Measurements from ENCODE around the gene CRTC1. TPM values are rescaled to one million over a fixed set of nuclear protein-coding genes. Genes with fewer than 3 reads are reported as not detected.

Gene CRTC1
- total RNA-seq, 1 experiment from 2014 or later, result 19.0 TPM

DNA sequence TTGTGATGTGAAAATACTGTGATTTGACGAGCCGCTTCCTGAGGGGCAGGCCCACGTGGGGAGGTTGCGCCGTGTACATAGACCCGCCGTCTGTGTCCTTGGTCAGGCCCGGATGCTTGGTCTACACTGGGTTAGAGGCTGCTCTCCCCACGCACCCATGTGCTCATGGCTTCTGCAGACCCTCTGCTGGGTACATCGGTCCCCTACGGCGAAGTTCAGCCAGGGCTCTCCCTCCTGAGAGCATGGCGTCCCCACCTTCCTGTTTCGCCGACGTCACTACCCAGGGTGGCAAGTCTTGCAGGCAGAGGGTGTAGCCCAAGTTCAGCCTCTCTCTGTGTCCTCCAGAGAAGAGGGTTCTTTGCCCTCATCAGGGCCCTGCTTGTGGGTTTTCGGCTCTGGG, 96.6 kb downstream of the CRTC1 start:
- peaks cover 98% of the 10 kb centered on the region for H3K27me3 Mint-ChIP-seq (ENCODE audit: low read depth)

More for the DNA sequence above, 96.6 kb downstream of the CRTC1 start:
- H2BK20ac ChIP-seq (ENCODE audit: low read depth, low read length, poor library complexity, severe bottlenecking), result no peak overlapping the region
- H3K23ac ChIP-seq (ENCODE audit: insufficient read length, low read depth, low read length), result no peak overlapping the region
- H3K56ac ChIP-seq (ENCODE audit: insufficient read length, low read depth, low read length), result no peak overlapping the region
- H3K23me2 ChIP-seq (ENCODE audit: insufficient read length, low read depth, low read length, poor library complexity, severe bottlenecking), result no peaks in the 10 kb centered on the region
- no peak overlapping the region for H3K4me2 ChIP-seq (ENCODE audit: insufficient read depth, insufficient read length, low read length)
- no peaks in the 10 kb centered on the region for H3K9me3 ChIP-seq (ENCODE audit: control insufficient read depth, low read depth, low read length)
- no peak overlapping the region for H2BK12ac ChIP-seq (ENCODE audit: insufficient read length, low read depth, low read length)
- H3K4ac ChIP-seq (ENCODE audit: low read depth, low read length), result no peak overlapping the region
- no peaks in the 10 kb centered on the region for H3K79me1 ChIP-seq (ENCODE audit: insufficient read depth, low read depth, low read length, poor library complexity, severe bottlenecking)
- TF ChIP-seq, protein P1, sequence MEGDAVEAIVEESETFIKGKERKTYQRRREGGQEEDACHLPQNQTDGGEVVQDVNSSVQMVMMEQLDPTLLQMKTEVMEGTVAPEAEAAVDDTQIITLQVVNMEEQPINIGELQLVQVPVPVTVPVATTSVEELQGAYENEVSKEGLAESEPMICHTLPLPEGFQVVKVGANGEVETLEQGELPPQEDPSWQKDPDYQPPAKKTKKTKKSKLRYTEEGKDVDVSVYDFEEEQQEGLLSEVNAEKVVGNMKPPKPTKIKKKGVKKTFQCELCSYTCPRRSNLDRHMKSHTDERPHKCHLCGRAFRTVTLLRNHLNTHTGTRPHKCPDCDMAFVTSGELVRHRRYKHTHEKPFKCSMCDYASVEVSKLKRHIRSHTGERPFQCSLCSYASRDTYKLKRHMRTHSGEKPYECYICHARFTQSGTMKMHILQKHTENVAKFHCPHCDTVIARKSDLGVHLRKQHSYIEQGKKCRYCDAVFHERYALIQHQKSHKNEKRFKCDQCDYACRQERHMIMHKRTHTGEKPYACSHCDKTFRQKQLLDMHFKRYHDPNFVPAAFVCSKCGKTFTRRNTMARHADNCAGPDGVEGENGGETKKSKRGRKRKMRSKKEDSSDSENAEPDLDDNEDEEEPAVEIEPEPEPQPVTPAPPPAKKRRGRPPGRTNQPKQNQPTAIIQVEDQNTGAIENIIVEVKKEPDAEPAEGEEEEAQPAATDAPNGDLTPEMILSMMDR (conservative IDR thresholded peaks at IDR 0.05), result no peak
- H4K91ac ChIP-seq (ENCODE audit: insufficient read length, low read depth, low read length), result no peak overlapping the region
- Mint-ChIP-seq H3K4me1 (peaks cover 2 to 14% of the 10 kb centered on the region in 2 experiments; a peak in 1 of 4 replicates), H3K36me3 (ENCODE audit: insufficient read depth in 1 of 3, low read depth in 3 of 3) (no peaks in the 10 kb centered on the region), H3K27ac (no peak overlapping the region), H3K4me3 (no peak overlapping the region), H3K9me3 (no peaks in the 10 kb centered on the region)
- no peaks in the 10 kb centered on the region for H3K79me2 ChIP-seq (ENCODE audit: insufficient read depth, low read length)
- H4K5ac ChIP-seq (ENCODE audit: insufficient read length, low read depth, low read length), result no peak overlapping the region
- H4K8ac ChIP-seq (replicated peaks; ENCODE audit: insufficient read length, low read depth, low read length), result no peak overlapping the region
- no peak overlapping the region for H2AFZ ChIP-seq (ENCODE audit: low read length)
- no peaks in the 10 kb centered on the region for H3K4me1 ChIP-seq (ENCODE audit: insufficient read depth, low read length)
- H3K9ac ChIP-seq (ENCODE audit: extremely low read depth, insufficient read length, low read length), result no peak overlapping the region
- WGBS (ENCODE audit: extremely low coverage, insufficient read length, low lambda C conversion rate), result no CpG with 5 or more reads among the region's 17 CpGs
- no peak overlapping the region for H2BK5ac ChIP-seq (ENCODE audit: insufficient read length, low read length)
- H4K20me1 ChIP-seq (ENCODE audit: control insufficient read depth, insufficient read depth, insufficient read length), result no peaks in the 10 kb centered on the region
- H2BK15ac ChIP-seq (ENCODE audit: low read depth, low read length), result no peak overlapping the region
- no peak overlapping the region for H3K14ac ChIP-seq (ENCODE audit: insufficient read depth, low read length)
- H3K18ac ChIP-seq (ENCODE audit: insufficient read length, low read depth, low read length), result no peak overlapping the region
- H3K27me3 ChIP-seq (ENCODE audit: insufficient read depth, low read length), result peaks cover 57% of the 10 kb centered on the region
- H3T11ph ChIP-seq (ENCODE audit: low read length), result no peak overlapping the region
- H2AK5ac ChIP-seq (ENCODE audit: insufficient read length, low read length), result no peak overlapping the region
- DNase-seq, result no peak
- no peak overlapping the region for H2BK120ac ChIP-seq (ENCODE audit: low read depth, low read length, poor library complexity, severe bottlenecking)
- H3K27ac ChIP-seq (ENCODE audit: insufficient read length, low read depth, low read length), result no peak overlapping the region

Measured in H9 (cell line).